Measurements from ENCODE around the gene BCL6.

Gene BCL6

GRCh38 chr3:187736418-187736871, 8.8 kb downstream of the BCL6 start:
- DNase-seq (ENCODE audit: insufficient read length) (no peak), FAIRE-seq (no peak)
- TF ChIP-seq POLR2A (IDR thresholded peaks at IDR 0.05; ENCODE audit: low read depth, low read length) = no peak
- TF ChIP-seq POLR2AphosphoS5 (IDR thresholded peaks at IDR 0.05; ENCODE audit: low read depth, low read length) = no peak
- TF ChIP-seq TAF1 (IDR thresholded peaks at IDR 0.05; ENCODE audit: borderline replicate concordance, low read depth, low read length) = no peak

GRCh38 chr3:187735837-187736236, 9.4 kb downstream of the BCL6 start:
- DNase-seq (ENCODE audit: insufficient read length) = no peak
- FAIRE-seq = no peak
- no peak for TF ChIP-seq POLR2AphosphoS5 (IDR thresholded peaks at IDR 0.05; ENCODE audit: low read depth, low read length)

- TF ChIP-seq POLR2A (IDR thresholded peaks at IDR 0.05; ENCODE audit: low read depth, low read length) (no peak), POLR2AphosphoS5 (IDR thresholded peaks at IDR 0.05; ENCODE audit: low read depth, low read length) (no peak), TAF1 (IDR thresholded peaks at IDR 0.05; ENCODE audit: borderline replicate concordance, low read depth, low read length) (no peak)
- no peak for DNase-seq (ENCODE audit: insufficient read length)
- no peak for FAIRE-seq
Measured at GRCh38 chr3:187735383-187735782, 9.9 kb downstream of the BCL6 start.

- FAIRE-seq (no peak), DNase-seq (ENCODE audit: insufficient read length) (no peak)
- TF ChIP-seq POLR2AphosphoS5 (IDR thresholded peaks at IDR 0.05; ENCODE audit: low read depth, low read length) (no peak), TAF1 (IDR thresholded peaks at IDR 0.05; ENCODE audit: borderline replicate concordance, low read depth, low read length) (no peak), POLR2A (IDR thresholded peaks at IDR 0.05; ENCODE audit: low read depth, low read length) (no peak)
Measured at GRCh38 chr3:187734841-187735240, 10.4 kb downstream of the BCL6 start.

- no peak for DNase-seq (ENCODE audit: insufficient read length)
- no peak for TF ChIP-seq TAF1 (IDR thresholded peaks at IDR 0.05; ENCODE audit: borderline replicate concordance, low read depth, low read length)
- no peak for FAIRE-seq
Measured at GRCh38 chr3:187733371-187733770, 11.9 kb downstream of the BCL6 start.

GRCh38 chr3:187729598-187729997, 15.7 kb downstream of the BCL6 start:
- TF ChIP-seq TAF1 (IDR thresholded peaks at IDR 0.05; ENCODE audit: borderline replicate concordance, low read depth, low read length) (no peak), POLR2AphosphoS5 (IDR thresholded peaks at IDR 0.05; ENCODE audit: low read depth, low read length) (no peak), POLR2A (IDR thresholded peaks at IDR 0.05; ENCODE audit: low read depth, low read length) (no peak)
- DNase-seq (ENCODE audit: insufficient read length) (no peak), FAIRE-seq (no peak)

GRCh38 chr3:187728940-187729583, 16.2 kb downstream of the BCL6 start:
- no peak for FAIRE-seq
- TF ChIP-seq TAF1 (IDR thresholded peaks at IDR 0.05; ENCODE audit: borderline replicate concordance, low read depth, low read length) (no peak), POLR2AphosphoS5 (IDR thresholded peaks at IDR 0.05; ENCODE audit: low read depth, low read length) (no peak), POLR2A (IDR thresholded peaks at IDR 0.05; ENCODE audit: low read depth, low read length) (no peak)
- no peak for DNase-seq (ENCODE audit: insufficient read length)

GRCh38 chr3:187728248-187728647, 17.0 kb downstream of the BCL6 start:
- FAIRE-seq = no peak
- no peak for TF ChIP-seq POLR2A (IDR thresholded peaks at IDR 0.05; ENCODE audit: low read depth, low read length)
- TF ChIP-seq TAF1 (IDR thresholded peaks at IDR 0.05; ENCODE audit: borderline replicate concordance, low read depth, low read length) = no peak
- no peak for TF ChIP-seq POLR2AphosphoS5 (IDR thresholded peaks at IDR 0.05; ENCODE audit: low read depth, low read length)

GRCh38 chr3:187726564-187726963, 18.7 kb downstream of the BCL6 start:
- DNase-seq (ENCODE audit: insufficient read length) (no peak), FAIRE-seq (no peak)
- TF ChIP-seq TAF1 (IDR thresholded peaks at IDR 0.05; ENCODE audit: borderline replicate concordance, low read depth, low read length) (no peak), POLR2A (IDR thresholded peaks at IDR 0.05; ENCODE audit: low read depth, low read length) (no peak)

More at GRCh38 chr3:187728248-187728647, 17.0 kb downstream of the BCL6 start:
- no peak for DNase-seq (ENCODE audit: insufficient read length)

- FAIRE-seq = no peak
- no peak for DNase-seq (ENCODE audit: insufficient read length)
- TF ChIP-seq TAF1 (IDR thresholded peaks at IDR 0.05; ENCODE audit: borderline replicate concordance, low read depth, low read length) (no peak), POLR2A (IDR thresholded peaks at IDR 0.05; ENCODE audit: low read depth, low read length) (no peak), POLR2AphosphoS5 (IDR thresholded peaks at IDR 0.05; ENCODE audit: low read depth, low read length) (no peak)
Measured at GRCh38 chr3:187725653-187726370, 19.5 kb downstream of the BCL6 start.

GRCh38 chr3:187725224-187725623, 20.0 kb downstream of the BCL6 start:
- DNase-seq (ENCODE audit: insufficient read length) (no peak), FAIRE-seq (no peak)
- no peak for TF ChIP-seq POLR2AphosphoS5 (IDR thresholded peaks at IDR 0.05; ENCODE audit: low read depth, low read length)
- no peak for TF ChIP-seq POLR2A (IDR thresholded peaks at IDR 0.05; ENCODE audit: low read depth, low read length)
- no peak for TF ChIP-seq TAF1 (IDR thresholded peaks at IDR 0.05; ENCODE audit: borderline replicate concordance, low read depth, low read length)

- no peak for DNase-seq (ENCODE audit: insufficient read length)
- TF ChIP-seq TAF1 (IDR thresholded peaks at IDR 0.05; ENCODE audit: borderline replicate concordance, low read depth, low read length) = no peak
- no peak for TF ChIP-seq POLR2A (IDR thresholded peaks at IDR 0.05; ENCODE audit: low read depth, low read length)
- no peak for TF ChIP-seq POLR2AphosphoS5 (IDR thresholded peaks at IDR 0.05; ENCODE audit: low read depth, low read length)
- no peak for FAIRE-seq
Measured at GRCh38 chr3:187722206-187722612, 23.1 kb downstream of the BCL6 start.

Measured in GM12892 (cell line).